Measurements from ENCODE around the gene NCKAP1.

The NCKAP1 gene

DNA sequence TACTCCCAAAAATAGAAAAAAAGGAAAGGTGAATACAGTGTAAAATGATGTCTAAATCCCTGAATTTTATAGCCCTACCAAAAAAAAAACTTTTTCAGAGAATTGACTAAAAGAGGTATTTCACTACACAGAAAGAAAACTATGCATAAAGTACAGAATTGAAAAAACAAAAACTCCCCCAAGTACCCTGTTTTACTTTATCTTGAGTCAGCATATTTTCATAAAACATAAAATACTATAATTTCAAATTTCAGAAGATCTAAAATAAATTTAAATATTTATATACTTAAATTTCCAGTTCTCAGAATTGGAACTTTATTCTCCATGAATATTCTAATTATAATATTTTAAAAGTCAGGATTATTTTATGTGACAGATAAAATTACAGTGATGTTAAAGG, 10.1 kb downstream of the NCKAP1 start:
- CTCF ChIA-PET, result no interaction called here

DNA sequence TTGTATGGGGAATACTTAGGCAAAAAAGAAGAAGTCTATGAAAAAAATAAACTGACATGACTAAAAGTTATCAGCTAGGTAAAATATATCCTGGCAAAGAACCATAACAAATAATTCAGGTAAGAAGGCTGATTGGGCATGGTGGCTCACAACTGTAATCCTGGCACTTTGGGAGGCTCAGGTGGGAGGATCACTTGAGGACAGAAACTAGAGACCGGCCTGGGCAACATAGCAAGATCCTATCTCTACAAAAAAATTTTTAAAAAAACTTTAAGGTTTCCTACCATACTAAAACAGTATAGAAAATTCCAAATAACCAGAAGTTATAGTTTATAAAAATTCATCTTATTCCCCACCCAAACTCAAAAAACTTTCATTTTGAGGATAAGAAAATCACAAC, 10.8 kb downstream of the NCKAP1 start:
- TF ChIP-seq, protein P1, sequence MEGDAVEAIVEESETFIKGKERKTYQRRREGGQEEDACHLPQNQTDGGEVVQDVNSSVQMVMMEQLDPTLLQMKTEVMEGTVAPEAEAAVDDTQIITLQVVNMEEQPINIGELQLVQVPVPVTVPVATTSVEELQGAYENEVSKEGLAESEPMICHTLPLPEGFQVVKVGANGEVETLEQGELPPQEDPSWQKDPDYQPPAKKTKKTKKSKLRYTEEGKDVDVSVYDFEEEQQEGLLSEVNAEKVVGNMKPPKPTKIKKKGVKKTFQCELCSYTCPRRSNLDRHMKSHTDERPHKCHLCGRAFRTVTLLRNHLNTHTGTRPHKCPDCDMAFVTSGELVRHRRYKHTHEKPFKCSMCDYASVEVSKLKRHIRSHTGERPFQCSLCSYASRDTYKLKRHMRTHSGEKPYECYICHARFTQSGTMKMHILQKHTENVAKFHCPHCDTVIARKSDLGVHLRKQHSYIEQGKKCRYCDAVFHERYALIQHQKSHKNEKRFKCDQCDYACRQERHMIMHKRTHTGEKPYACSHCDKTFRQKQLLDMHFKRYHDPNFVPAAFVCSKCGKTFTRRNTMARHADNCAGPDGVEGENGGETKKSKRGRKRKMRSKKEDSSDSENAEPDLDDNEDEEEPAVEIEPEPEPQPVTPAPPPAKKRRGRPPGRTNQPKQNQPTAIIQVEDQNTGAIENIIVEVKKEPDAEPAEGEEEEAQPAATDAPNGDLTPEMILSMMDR (IDR thresholded peaks at IDR 0.05; ENCODE audit: control extremely low read depth, extremely low read depth, low read depth, missing control alignments), result no peak
- DNase-seq (ENCODE audit: extremely low spot score), result no peak
- CTCF ChIA-PET, result no interaction called here
- POLR2A ChIA-PET, result no interaction called here

More for the DNA sequence above, 10.1 kb downstream of the NCKAP1 start:
- DNase-seq (ENCODE audit: extremely low spot score), result no peak
- TF ChIP-seq, protein P1 (IDR thresholded peaks at IDR 0.05; ENCODE audit: control extremely low read depth, extremely low read depth, low read depth, missing control alignments), result no peak
- POLR2A ChIA-PET, result no interaction called here

DNA sequence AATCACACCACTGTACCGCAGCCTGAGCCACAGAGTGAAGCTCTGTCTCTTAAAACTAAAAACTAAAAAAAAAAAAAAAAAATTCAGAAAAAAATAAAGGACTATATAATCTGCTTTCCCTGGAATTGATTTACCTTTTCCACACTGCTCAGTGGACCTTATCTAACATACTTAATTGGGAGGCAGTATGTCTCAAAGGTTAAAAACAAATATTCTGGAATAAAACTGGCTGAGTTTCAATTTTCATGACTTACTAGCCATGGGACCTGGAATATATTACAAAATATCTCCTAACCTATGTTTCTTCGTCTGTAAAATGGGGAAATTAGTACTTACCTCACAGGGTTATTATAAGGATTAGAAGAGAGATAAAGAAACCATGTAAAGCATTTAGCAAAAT, 11.8 kb downstream of the NCKAP1 start:
- CTCF ChIA-PET, result interaction anchor here (0.7 to 1.7 kb wide), 8 partner anchors 10 to 266 kb away, joined by 3 to 5 read pairs (median 3); no protein-coding TSS in a partner anchor
- TF ChIP-seq, protein P1 (IDR thresholded peaks at IDR 0.05; ENCODE audit: control extremely low read depth, extremely low read depth, low read depth, missing control alignments), result no peak
- POLR2A ChIA-PET, result no interaction called here
- no peak for DNase-seq (ENCODE audit: extremely low spot score)

DNA sequence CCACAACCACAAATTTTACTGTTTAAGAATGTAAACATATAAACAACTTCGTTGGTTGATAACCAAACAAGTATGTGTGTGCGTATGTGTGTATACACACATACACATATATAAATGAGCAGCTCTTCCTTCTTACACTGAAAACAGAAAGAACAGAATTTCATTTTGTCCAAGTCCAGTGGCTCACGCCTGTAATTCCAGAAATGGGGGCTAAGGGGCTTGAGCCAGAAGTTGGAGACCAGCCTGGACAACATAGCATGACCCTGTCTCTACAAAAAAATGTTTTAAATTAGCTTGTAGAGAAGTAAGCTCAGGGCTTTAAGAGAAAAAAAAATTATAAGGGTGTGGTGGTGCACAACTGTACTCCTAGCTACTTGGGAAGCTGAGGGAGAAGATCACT, 12.3 kb downstream of the NCKAP1 start:
- DNase-seq (ENCODE audit: extremely low spot score), result no peak
- TF ChIP-seq, protein P1 (IDR thresholded peaks at IDR 0.05; ENCODE audit: control extremely low read depth, extremely low read depth, low read depth, missing control alignments), result no peak
- POLR2A ChIA-PET, result no interaction called here
- CTCF ChIA-PET, result interaction anchor here (0.6 to 1.7 kb wide), 10 partner anchors 9 to 359 kb away, joined by 3 to 5 read pairs (median 3); no protein-coding TSS in a partner anchor

DNA sequence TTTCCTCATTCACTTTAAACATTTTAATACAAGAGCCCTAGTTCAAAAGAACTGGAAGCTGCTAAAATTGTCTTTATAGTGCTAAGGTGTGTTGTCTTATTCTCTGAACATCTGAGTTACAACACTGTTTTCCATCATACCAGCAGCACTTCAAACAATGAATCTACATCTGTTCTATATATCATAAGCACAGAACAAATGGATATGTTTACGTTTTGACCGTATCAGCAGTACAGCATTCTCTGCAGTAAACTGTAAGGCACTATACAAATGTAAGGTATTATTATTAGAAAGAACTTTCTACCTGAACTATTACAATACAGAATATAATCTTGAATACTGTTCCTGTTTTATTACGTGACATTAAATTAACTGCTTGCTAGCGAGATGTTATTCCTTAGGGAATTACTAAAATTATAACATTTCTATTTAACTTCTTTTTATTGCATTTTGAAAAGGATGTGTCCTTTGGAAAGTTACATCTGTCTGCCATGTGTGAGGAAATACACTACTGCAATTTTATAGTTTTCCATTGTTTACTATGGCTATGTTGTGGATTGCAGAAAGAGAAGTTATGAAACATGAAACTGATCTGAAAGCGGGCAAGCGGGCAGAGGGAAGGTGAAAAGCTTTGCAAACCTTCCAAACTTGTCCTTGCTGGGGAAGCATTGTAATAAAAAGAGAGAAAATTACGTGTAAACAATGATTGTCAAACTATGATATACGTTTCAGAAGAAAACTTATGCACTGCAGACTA, 13.7 kb downstream of the NCKAP1 start:
- no peak for DNase-seq (ENCODE audit: extremely low spot score)
- POLR2A ChIA-PET, result no interaction called here

DNA sequence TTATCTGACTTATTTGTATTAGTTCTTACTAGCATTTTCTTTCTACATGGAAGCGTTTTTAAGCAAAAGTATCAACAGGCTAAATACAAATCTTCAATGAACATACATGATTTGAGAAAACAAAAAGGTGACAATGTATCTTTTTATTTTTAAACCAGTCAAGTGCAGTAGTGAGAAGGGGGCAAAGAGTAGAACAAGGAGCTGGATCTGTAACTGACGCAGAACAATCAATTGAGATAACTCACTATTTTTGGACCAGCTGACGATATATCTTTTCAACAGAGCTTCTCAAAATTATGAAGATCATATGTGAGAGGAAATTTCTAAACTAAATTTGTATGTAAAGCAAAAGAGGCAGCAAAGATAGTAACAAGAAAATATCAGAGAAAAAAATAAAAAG, 15.5 kb downstream of the NCKAP1 start:
- TF ChIP-seq, protein P1 (IDR thresholded peaks at IDR 0.05; ENCODE audit: control extremely low read depth, extremely low read depth, low read depth, missing control alignments), result no peak
- DNase-seq (ENCODE audit: extremely low spot score), result no peak
- ChIA-PET POLR2A (no interaction called here), CTCF (interaction anchor here (1.4 kb wide), 1 partner anchor 10 kb away, joined by 5 read pairs; no protein-coding TSS in a partner anchor)

More for the DNA sequence above, 13.7 kb downstream of the NCKAP1 start:
- CTCF ChIA-PET, result interaction anchor here (0.8 to 1.3 kb wide), 3 partner anchors 12 to 43 kb away, joined by 3 read pairs; no protein-coding TSS in a partner anchor
- TF ChIP-seq, protein P1 (IDR thresholded peaks at IDR 0.05; ENCODE audit: control extremely low read depth, extremely low read depth, low read depth, missing control alignments), result no peak

Data from GM10248 (cell line).